ENCODE data around the gene FUOM. TPM values are rescaled to one million over a fixed set of nuclear protein-coding genes. Genes with fewer than 3 reads are reported as not detected.

Gene FUOM
- total RNA-seq, 1 experiment from 2014 or later = 31.3 TPM

DNA sequence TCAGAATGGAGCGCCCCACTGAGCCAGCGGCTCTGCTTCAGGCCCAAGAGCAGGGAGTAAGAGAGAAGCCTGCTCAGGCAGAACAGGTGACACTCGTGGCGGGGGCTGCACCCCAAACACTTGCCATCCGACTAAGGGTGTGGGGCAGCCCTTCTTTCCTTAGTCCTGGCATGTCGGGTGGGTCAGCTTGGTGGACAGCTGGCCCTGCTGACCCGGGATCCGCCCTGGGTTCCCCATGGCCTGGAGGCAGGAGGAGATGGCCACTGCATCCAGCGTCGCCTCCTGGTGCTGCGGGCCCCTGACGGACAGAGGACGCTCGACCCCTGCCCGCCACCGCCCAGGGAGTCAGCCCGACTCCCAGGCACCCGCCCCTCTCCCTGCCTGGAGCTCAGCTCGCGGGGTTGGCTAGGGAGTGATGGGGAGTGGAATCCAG lies 20.0 kb upstream of the FUOM start (continued):
- TF ChIP-seq, protein P1, sequence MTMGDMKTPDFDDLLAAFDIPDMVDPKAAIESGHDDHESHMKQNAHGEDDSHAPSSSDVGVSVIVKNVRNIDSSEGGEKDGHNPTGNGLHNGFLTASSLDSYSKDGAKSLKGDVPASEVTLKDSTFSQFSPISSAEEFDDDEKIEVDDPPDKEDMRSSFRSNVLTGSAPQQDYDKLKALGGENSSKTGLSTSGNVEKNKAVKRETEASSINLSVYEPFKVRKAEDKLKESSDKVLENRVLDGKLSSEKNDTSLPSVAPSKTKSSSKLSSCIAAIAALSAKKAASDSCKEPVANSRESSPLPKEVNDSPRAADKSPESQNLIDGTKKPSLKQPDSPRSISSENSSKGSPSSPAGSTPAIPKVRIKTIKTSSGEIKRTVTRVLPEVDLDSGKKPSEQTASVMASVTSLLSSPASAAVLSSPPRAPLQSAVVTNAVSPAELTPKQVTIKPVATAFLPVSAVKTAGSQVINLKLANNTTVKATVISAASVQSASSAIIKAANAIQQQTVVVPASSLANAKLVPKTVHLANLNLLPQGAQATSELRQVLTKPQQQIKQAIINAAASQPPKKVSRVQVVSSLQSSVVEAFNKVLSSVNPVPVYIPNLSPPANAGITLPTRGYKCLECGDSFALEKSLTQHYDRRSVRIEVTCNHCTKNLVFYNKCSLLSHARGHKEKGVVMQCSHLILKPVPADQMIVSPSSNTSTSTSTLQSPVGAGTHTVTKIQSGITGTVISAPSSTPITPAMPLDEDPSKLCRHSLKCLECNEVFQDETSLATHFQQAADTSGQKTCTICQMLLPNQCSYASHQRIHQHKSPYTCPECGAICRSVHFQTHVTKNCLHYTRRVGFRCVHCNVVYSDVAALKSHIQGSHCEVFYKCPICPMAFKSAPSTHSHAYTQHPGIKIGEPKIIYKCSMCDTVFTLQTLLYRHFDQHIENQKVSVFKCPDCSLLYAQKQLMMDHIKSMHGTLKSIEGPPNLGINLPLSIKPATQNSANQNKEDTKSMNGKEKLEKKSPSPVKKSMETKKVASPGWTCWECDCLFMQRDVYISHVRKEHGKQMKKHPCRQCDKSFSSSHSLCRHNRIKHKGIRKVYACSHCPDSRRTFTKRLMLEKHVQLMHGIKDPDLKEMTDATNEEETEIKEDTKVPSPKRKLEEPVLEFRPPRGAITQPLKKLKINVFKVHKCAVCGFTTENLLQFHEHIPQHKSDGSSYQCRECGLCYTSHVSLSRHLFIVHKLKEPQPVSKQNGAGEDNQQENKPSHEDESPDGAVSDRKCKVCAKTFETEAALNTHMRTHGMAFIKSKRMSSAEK (CRISPR knock-in tag; IDR thresholded peaks at IDR 0.05; ENCODE audit: borderline replicate concordance) = no peak
- TF ChIP-seq NR1H2 (CRISPR knock-in tag; IDR thresholded peaks at IDR 0.05) = no peak
- TF ChIP-seq, protein P2, sequence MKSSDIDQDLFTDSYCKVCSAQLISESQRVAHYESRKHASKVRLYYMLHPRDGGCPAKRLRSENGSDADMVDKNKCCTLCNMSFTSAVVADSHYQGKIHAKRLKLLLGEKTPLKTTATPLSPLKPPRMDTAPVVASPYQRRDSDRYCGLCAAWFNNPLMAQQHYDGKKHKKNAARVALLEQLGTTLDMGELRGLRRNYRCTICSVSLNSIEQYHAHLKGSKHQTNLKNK (CRISPR knock-in tag; IDR thresholded peaks at IDR 0.05) = no peak
- TF ChIP-seq GABPB1 (CRISPR knock-in tag; IDR thresholded peaks at IDR 0.05) = no peak
- TF ChIP-seq IRF2 (CRISPR knock-in tag; IDR thresholded peaks at IDR 0.05; ENCODE audit: borderline replicate concordance, low read depth) = no peak
- TF ChIP-seq, protein P3, sequence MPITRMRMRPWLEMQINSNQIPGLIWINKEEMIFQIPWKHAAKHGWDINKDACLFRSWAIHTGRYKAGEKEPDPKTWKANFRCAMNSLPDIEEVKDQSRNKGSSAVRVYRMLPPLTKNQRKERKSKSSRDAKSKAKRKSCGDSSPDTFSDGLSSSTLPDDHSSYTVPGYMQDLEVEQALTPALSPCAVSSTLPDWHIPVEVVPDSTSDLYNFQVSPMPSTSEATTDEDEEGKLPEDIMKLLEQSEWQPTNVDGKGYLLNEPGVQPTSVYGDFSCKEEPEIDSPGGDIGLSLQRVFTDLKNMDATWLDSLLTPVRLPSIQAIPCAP (CRISPR knock-in tag; IDR thresholded peaks at IDR 0.05) = no peak
- no peak for TF ChIP-seq ZNF263 (CRISPR knock-in tag; IDR thresholded peaks at IDR 0.05; ENCODE audit: low read depth)
- no peak for TF ChIP-seq OVOL2 (CRISPR knock-in tag; IDR thresholded peaks at IDR 0.05; ENCODE audit: borderline replicate concordance)
- TF ChIP-seq, protein P4, sequence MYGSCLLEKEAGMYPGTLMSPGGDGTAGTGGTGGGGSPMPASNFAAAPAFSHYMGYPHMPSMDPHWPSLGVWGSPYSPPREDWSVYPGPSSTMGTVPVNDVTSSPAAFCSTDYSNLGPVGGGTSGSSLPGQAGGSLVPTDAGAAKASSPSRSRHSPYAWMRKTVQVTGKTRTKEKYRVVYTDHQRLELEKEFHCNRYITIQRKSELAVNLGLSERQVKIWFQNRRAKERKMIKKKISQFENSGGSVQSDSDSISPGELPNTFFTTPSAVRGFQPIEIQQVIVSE (CRISPR knock-in tag; IDR thresholded peaks at IDR 0.05; ENCODE audit: borderline replicate concordance) = no peak
- TF ChIP-seq ZNF317 (CRISPR knock-in tag; IDR thresholded peaks at IDR 0.05; ENCODE audit: borderline replicate concordance, low read depth) = no peak
- TF ChIP-seq, protein P5, sequence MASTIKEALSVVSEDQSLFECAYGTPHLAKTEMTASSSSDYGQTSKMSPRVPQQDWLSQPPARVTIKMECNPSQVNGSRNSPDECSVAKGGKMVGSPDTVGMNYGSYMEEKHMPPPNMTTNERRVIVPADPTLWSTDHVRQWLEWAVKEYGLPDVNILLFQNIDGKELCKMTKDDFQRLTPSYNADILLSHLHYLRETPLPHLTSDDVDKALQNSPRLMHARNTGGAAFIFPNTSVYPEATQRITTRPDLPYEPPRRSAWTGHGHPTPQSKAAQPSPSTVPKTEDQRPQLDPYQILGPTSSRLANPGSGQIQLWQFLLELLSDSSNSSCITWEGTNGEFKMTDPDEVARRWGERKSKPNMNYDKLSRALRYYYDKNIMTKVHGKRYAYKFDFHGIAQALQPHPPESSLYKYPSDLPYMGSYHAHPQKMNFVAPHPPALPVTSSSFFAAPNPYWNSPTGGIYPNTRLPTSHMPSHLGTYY (CRISPR knock-in tag; IDR thresholded peaks at IDR 0.05) = no peak
- TF ChIP-seq ESRRA (CRISPR knock-in tag; IDR thresholded peaks at IDR 0.05; ENCODE audit: borderline replicate concordance) = no peak
- TF ChIP-seq ZNF396 (CRISPR knock-in tag; IDR thresholded peaks at IDR 0.05; ENCODE audit: borderline replicate concordance) = no peak

DNA sequence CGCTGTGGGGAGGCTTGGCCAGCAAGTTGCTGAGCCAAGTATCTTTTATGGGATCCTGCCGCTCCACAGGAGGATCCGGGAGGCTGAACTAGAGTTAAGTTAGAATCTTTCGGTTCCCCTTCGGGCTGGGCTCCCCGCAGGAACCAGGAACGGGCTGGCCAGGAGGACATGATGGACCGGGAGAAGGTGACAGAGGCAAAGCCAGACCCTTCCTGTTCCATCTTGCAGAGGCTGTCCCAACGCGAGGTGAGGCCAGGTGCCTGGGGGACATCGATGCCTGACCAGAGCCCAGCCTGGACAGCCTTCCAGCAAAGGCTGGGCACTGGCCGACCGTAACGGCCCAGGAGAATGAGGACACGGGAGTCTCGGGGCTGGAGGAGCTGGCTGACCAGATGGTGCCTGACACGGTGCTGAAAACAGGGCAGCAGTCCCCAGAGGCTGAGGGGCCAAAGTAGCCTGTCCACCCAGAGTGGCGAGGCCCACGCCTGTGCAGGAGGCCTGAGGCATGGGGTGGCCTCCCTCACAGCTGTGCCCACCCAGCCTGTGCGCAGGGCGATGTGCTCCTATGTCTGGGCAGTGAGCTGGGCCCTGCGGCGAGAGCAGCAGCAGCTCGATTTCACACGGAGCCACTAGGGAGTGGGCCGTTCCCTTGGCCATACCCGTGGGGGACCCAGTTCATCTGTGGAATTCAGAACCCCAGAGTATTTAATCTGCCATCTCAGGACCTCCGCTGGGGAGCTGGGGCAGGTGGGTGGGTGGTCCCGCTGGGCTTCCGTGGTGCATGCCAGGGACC lies 19.4 kb upstream of the FUOM start:
- DNase-seq (ENCODE audit: low spot score) = no peak
- H3K4me3 Mint-ChIP-seq = peak overlapping the region; percentile 31; the same call in 1 of the 2 replicates
- CTCF ChIA-PET = interaction anchor here (1.4 to 1.8 kb wide), 3 partner anchors 48 to 69 kb away, joined by 3 to 6 read pairs (median 6); no protein-coding TSS in a partner anchor
- TF ChIP-seq ZNF138 (CRISPR knock-in tag; conservative IDR thresholded peaks at IDR 0.05) (no peak), NR2C2 (CRISPR knock-in tag; IDR thresholded peaks at IDR 0.05) (no peak), ZNF423 (CRISPR knock-in tag; IDR thresholded peaks at IDR 0.05) (no peak), ATF1 (CRISPR knock-in tag; IDR thresholded peaks at IDR 0.05) (no peak), KAT7 (CRISPR knock-in tag; IDR thresholded peaks at IDR 0.05; ENCODE audit: borderline replicate concordance) (no peak), GRHL2 (CRISPR knock-in tag; IDR thresholded peaks at IDR 0.05; ENCODE audit: insufficient replicate concordance, severe bottlenecking) (no peak)
- TF ChIP-seq, protein P6, sequence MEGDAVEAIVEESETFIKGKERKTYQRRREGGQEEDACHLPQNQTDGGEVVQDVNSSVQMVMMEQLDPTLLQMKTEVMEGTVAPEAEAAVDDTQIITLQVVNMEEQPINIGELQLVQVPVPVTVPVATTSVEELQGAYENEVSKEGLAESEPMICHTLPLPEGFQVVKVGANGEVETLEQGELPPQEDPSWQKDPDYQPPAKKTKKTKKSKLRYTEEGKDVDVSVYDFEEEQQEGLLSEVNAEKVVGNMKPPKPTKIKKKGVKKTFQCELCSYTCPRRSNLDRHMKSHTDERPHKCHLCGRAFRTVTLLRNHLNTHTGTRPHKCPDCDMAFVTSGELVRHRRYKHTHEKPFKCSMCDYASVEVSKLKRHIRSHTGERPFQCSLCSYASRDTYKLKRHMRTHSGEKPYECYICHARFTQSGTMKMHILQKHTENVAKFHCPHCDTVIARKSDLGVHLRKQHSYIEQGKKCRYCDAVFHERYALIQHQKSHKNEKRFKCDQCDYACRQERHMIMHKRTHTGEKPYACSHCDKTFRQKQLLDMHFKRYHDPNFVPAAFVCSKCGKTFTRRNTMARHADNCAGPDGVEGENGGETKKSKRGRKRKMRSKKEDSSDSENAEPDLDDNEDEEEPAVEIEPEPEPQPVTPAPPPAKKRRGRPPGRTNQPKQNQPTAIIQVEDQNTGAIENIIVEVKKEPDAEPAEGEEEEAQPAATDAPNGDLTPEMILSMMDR (IDR thresholded peaks at IDR 0.05) = no peak
- TF ChIP-seq, protein P7, sequence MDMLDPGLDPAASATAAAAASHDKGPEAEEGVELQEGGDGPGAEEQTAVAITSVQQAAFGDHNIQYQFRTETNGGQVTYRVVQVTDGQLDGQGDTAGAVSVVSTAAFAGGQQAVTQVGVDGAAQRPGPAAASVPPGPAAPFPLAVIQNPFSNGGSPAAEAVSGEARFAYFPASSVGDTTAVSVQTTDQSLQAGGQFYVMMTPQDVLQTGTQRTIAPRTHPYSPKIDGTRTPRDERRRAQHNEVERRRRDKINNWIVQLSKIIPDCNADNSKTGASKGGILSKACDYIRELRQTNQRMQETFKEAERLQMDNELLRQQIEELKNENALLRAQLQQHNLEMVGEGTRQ (CRISPR knock-in tag; IDR thresholded peaks at IDR 0.05) = no peak
- TF ChIP-seq, protein P3 (CRISPR knock-in tag; IDR thresholded peaks at IDR 0.05) = no peak
- TF ChIP-seq, protein P8, sequence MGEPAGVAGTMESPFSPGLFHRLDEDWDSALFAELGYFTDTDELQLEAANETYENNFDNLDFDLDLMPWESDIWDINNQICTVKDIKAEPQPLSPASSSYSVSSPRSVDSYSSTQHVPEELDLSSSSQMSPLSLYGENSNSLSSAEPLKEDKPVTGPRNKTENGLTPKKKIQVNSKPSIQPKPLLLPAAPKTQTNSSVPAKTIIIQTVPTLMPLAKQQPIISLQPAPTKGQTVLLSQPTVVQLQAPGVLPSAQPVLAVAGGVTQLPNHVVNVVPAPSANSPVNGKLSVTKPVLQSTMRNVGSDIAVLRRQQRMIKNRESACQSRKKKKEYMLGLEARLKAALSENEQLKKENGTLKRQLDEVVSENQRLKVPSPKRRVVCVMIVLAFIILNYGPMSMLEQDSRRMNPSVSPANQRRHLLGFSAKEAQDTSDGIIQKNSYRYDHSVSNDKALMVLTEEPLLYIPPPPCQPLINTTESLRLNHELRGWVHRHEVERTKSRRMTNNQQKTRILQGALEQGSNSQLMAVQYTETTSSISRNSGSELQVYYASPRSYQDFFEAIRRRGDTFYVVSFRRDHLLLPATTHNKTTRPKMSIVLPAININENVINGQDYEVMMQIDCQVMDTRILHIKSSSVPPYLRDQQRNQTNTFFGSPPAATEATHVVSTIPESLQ (CRISPR knock-in tag; IDR thresholded peaks at IDR 0.05) = no peak

More for the DNA sequence above, 19.4 kb upstream of the FUOM start:
- no peak overlapping the region for H3K27ac Mint-ChIP-seq
- H3K27me3 Mint-ChIP-seq (ENCODE audit: low read depth) = peaks cover 70% of the 10 kb centered on the region
- no peaks in the 10 kb centered on the region for H3K4me1 Mint-ChIP-seq
- no peaks in the 10 kb centered on the region for H3K9me3 Mint-ChIP-seq
- POLR2A ChIA-PET = no interaction called here
- no peaks in the 10 kb centered on the region for H3K36me3 Mint-ChIP-seq
- no peak for ATAC-seq

Measured in WTC11 (cell line).